ENCODE results near the gene SORCS2. TPM values are rescaled to one million over a fixed set of nuclear protein-coding genes. Genes with fewer than 3 reads are reported as not detected.

SORCS2 gene
- total and polyA plus RNA-seq, 8 donors, result 4.6 to 9.7 (median 7.2) TPM

- TF ChIP-seq CTCF (IDR thresholded peaks at IDR 0.05), result no peak
- intact Hi-C loops (cut with DNase I), result no loop called here
- ATAC-seq, result no peak
Measured at GRCh38 chr4:7632971-7633370, 440.6 kb downstream of the SORCS2 start.

GRCh38 chr4:7634661-7635251, 442.4 kb downstream of the SORCS2 start:
- Histone ChIP-seq H3K4me3 (no peak overlapping the region), H3K36me3 (no peaks in the 10 kb centered on the region), H3K27ac (peak overlapping the region in 1 of 2 donors; percentile 7), H3K4me1 (peaks cover 0 to 37% of the 10 kb centered on the region in 2 donors), H3K27me3 (peaks cover 3 to 34% of the 10 kb centered on the region in 2 donors), H3K9me3 (no peaks in the 10 kb centered on the region)
- no peak for TF ChIP-seq CTCF (IDR thresholded peaks at IDR 0.05)
- DNase-seq, result no peak
- intact Hi-C loops (cut with DNase I), result no loop called here
- ATAC-seq, result peak; percentile 17

More at GRCh38 chr4:7632971-7633370, 440.6 kb downstream of the SORCS2 start:
- no peak for DNase-seq
- H3K4me3 ChIP-seq, result no peak overlapping the region
- peaks cover 3 to 34% of the 10 kb centered on the region in 2 donors for H3K27me3 ChIP-seq
- no peak overlapping the region for H3K27ac ChIP-seq
- no peaks in the 10 kb centered on the region for H3K36me3 ChIP-seq
- H3K4me1 ChIP-seq, result peaks cover 0 to 20% of the 10 kb centered on the region in 2 donors
- H3K9me3 ChIP-seq, result no peaks in the 10 kb centered on the region

GRCh38 chr4:7635445-7636239, 443.3 kb downstream of the SORCS2 start:
- peaks cover 0 to 37% of the 10 kb centered on the region in 2 donors for H3K4me1 ChIP-seq
- ATAC-seq (no peak), DNase-seq (no peak)
- intact Hi-C loops (cut with DNase I), result no loop called here
- no peak for TF ChIP-seq CTCF (IDR thresholded peaks at IDR 0.05)
- no peaks in the 10 kb centered on the region for H3K36me3 ChIP-seq
- H3K4me3 ChIP-seq, result no peak overlapping the region
- H3K27ac ChIP-seq, result no peak overlapping the region
- peaks cover 3 to 25% of the 10 kb centered on the region in 2 donors for H3K27me3 ChIP-seq
- H3K9me3 ChIP-seq, result no peaks in the 10 kb centered on the region

GRCh38 chr4:7636240-7636508, 443.8 kb downstream of the SORCS2 start:
- Histone ChIP-seq H3K4me1 (peaks cover 0 to 37% of the 10 kb centered on the region in 2 donors), H3K4me3 (no peak overlapping the region), H3K27me3 (peaks cover 3 to 23% of the 10 kb centered on the region in 2 donors), H3K36me3 (no peaks in the 10 kb centered on the region), H3K9me3 (no peaks in the 10 kb centered on the region), H3K27ac (no peak overlapping the region)
- intact Hi-C loops (cut with DNase I), result no loop called here
- DNase-seq, result no peak
- no peak for TF ChIP-seq CTCF (IDR thresholded peaks at IDR 0.05)
- ATAC-seq, result no peak

GRCh38 chr4:7637139-7637538, 444.8 kb downstream of the SORCS2 start:
- no peak for TF ChIP-seq CTCF (IDR thresholded peaks at IDR 0.05)
- Histone ChIP-seq H3K9me3 (no peaks in the 10 kb centered on the region), H3K27me3 (peaks cover 3 to 13% of the 10 kb centered on the region in 2 donors), H3K36me3 (no peaks in the 10 kb centered on the region), H3K4me1 (peaks cover 0 to 37% of the 10 kb centered on the region in 2 donors), H3K4me3 (no peak overlapping the region), H3K27ac (no peak overlapping the region)
- no peak for ATAC-seq
- intact Hi-C loops (cut with DNase I), result no loop called here
- DNase-seq, result no peak

Data from left lung (tissue), 10 donors.